ENCODE measurements around the gene LETM1. TPM values are rescaled to one million over a fixed set of nuclear protein-coding genes. Genes with fewer than 3 reads are reported as not detected.

Gene LETM1
- total and polyA plus RNA-seq, 2 donors (not counting 1 experiment from before 2014, with no cell fraction given), result 28.5 to 45.1 TPM

DNA sequence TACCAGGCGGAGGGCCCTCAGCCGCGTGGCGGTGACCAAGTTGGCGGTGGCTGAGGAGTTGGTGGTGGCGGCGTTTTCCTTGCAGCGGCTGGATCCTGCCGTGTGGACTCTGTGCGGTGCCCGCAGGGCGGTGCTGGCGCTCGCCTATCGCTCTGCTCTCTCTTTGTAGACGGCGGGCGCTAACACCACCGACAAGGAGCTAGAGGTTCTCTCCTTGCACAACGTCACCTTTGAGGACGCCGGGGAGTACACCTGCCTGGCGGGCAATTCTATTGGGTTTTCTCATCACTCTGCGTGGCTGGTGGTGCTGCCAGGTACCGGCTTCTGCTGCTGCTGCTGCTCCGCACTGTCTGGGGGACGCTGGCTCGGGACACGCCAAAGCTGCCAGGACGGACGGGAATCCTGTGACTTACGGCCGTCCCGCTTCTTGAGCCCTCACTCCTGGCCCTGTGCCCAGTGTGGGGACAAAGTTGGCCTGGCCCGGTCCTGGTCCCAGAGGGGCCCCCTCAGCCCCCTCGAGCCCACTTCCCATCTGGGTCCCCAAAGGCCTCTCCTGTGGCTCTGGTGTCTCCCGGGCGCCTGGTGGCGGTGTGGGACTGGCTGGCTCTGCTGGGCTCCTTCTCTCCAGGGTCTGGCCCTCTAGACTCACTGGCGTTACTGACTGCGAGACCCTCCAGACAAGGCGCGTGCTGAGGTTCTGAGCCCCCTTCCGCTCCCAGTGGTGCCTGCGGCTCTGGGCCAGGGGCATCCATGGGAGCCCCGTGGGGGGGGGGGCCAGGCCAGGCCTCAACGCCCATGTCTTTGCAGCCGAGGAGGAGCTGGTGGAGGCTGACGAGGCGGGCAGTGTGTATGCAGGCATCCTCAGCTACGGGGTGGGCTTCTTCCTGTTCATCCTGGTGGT, 52.2 kb downstream of the LETM1 start:
- TF ChIP-seq, protein P1, sequence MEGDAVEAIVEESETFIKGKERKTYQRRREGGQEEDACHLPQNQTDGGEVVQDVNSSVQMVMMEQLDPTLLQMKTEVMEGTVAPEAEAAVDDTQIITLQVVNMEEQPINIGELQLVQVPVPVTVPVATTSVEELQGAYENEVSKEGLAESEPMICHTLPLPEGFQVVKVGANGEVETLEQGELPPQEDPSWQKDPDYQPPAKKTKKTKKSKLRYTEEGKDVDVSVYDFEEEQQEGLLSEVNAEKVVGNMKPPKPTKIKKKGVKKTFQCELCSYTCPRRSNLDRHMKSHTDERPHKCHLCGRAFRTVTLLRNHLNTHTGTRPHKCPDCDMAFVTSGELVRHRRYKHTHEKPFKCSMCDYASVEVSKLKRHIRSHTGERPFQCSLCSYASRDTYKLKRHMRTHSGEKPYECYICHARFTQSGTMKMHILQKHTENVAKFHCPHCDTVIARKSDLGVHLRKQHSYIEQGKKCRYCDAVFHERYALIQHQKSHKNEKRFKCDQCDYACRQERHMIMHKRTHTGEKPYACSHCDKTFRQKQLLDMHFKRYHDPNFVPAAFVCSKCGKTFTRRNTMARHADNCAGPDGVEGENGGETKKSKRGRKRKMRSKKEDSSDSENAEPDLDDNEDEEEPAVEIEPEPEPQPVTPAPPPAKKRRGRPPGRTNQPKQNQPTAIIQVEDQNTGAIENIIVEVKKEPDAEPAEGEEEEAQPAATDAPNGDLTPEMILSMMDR (IDR thresholded peaks at IDR 0.05), result no peak
- TF ChIP-seq EZH2 (IDR thresholded peaks at IDR 0.05; ENCODE audit: borderline replicate concordance, insufficient read depth, low read depth, low read length, poor library complexity, severe bottlenecking), result no peak
- Mint-ChIP-seq H3K4me3 (no peak overlapping the region), H3K27me3 (peaks cover 6% of the 10 kb centered on the region), H3K27ac (no peak overlapping the region), H3K4me1 (no peaks in the 10 kb centered on the region), H3K9me3 (ENCODE audit: insufficient read depth) (no peaks in the 10 kb centered on the region)
- H3K27ac ChIP-seq (ENCODE audit: low read length in 2 of 2), result no peak overlapping the region
- no peaks in the 10 kb centered on the region for H3K4me1 ChIP-seq (ENCODE audit: control insufficient read depth in 2 of 2, insufficient read depth in 2 of 2, low read length in 2 of 2)
- H2AFZ ChIP-seq (ENCODE audit: insufficient read depth, low read depth, low read length, poor library complexity, severe bottlenecking), result no peak overlapping the region
- H4K20me1 ChIP-seq (ENCODE audit: control insufficient read depth, insufficient read depth, low read length, poor library complexity, severe bottlenecking), result no peaks in the 10 kb centered on the region
- 94% methylated on average over 51 of the region's 51 CpGs for WGBS (ENCODE audit: insufficient coverage)
- no peaks in the 10 kb centered on the region for H3K36me3 ChIP-seq (replicated peaks in 1 of 2; ENCODE audit: control extremely low read depth in 1 of 2, control insufficient read depth in 1 of 2, extremely low read depth in 1 of 2, insufficient read depth in 2 of 2, low read length in 1 of 2)
- H3K4me3 ChIP-seq (ENCODE audit: control extremely low read depth in 1 of 5, extremely low read depth in 1 of 5, insufficient read depth in 1 of 5, low read depth in 2 of 5, low read length in 4 of 5), result no peak overlapping the region
- intact Hi-C loops (cut with micrococcal nuclease), result no loop called here
- no peaks in the 10 kb centered on the region for H3K9me3 ChIP-seq (ENCODE audit: control extremely low read depth in 1 of 3, control insufficient read depth in 2 of 3, insufficient read depth in 1 of 3, low read length in 2 of 3)
- CTCF ChIA-PET, result no interaction called here
- POLR2A ChIA-PET, result no interaction called here
- ATAC-seq (ENCODE audit: low read depth) (no peak), DNase-seq (no peak)
- H3K79me2 ChIP-seq (ENCODE audit: control insufficient read depth, insufficient read depth, low read length), result no peaks in the 10 kb centered on the region
- H3K4me2 ChIP-seq (replicated peaks; ENCODE audit: low read depth, low read length, poor library complexity, severe bottlenecking), result no peak overlapping the region
- peaks cover 0 to 9% (median 2%) of the 10 kb centered on the region in 4 experiments for H3K27me3 ChIP-seq (replicated peaks in 1 of 4; ENCODE audit: control extremely low read depth in 1 of 4, control insufficient read depth in 3 of 4, insufficient read depth in 4 of 4, low read length in 3 of 4)
- H3K9ac ChIP-seq (ENCODE audit: low read length), result no peak overlapping the region
